H1 (cell line): ENCODE results near the gene GULP1. TPM values are rescaled to one million over a fixed set of nuclear protein-coding genes. Genes with fewer than 3 reads are reported as not detected.

Experiments
- BCL11A ChIP-seq, 2 experiments: IDR thresholded peaks; one replicate each; pipeline ENCODE4 v1.6.1; 2011; ENCODE audit warnings: low read depth in 2 of 2, low read length in 2 of 2, mild to moderate bottlenecking in 2 of 2
- CHD2 ChIP-seq: IDR thresholded peaks from 2 replicates; pipeline ENCODE4 v1.6.1; 2012; ENCODE audit warnings: low read length, improper control_type of control experiment
- CREB1 ChIP-seq: IDR thresholded peaks from 2 replicates; pipeline ENCODE4 v1.6.1; 2012; ENCODE audit warnings: inconsistent platforms
- CTBP2 ChIP-seq: IDR thresholded peaks from 2 replicates; pipeline ENCODE4 v1.7.0; 2011; ENCODE audit warnings: borderline replicate concordance, mild to moderate bottlenecking, moderate library complexity, mixed read lengths, low read length; ENCODE audit not compliant: insufficient read depth, insufficient read length
- EZH2 ChIP-seq: fragments of 200-600 bp; sonication (generic); IDR thresholded peaks from 2 replicates; pipeline ENCODE4 v1.7.1; 2012; ENCODE audit warnings: low read depth, mild to moderate bottlenecking, moderate library complexity, low read length, inconsistent platforms; ENCODE audit not compliant: severe bottlenecking
- KDM5A ChIP-seq: fragments of 200-600 bp; IDR thresholded peaks from 2 replicates; pipeline ENCODE4 v1.7.1; 2012; ENCODE audit warnings: mild to moderate bottlenecking, low read length, inconsistent platforms, mixed read lengths
- RNF2 ChIP-seq: fragments of 200-900, 300-1000 bp; sonication (generic); IDR thresholded peaks from 2 replicates; pipeline ENCODE4 v1.7.1; 2016; ENCODE audit warnings: borderline replicate concordance, low read depth, mild to moderate bottlenecking, antibody characterized with exemption, low read length; ENCODE audit not compliant: poor library complexity, severe bottlenecking; ENCODE audit errors: missing control alignments
- TAF7 ChIP-seq: optimal IDR thresholded peaks from 2 replicates; pipeline ENCODE3; 2011; ENCODE audit warnings: low read depth, mild to moderate bottlenecking, inconsistent platforms, low read length, moderate library complexity, borderline replicate concordance
- polyA plus RNA-seq, 7 experiments: library from polyadenylated mRNA; depleted of rRNA in 3 of 7; stranded (reverse) in 5 of 7; unstranded in 2 of 7; fragments of >200 nt in 5 of 7; fragments of 200-250 nt in 2 of 7; gene quantifications; 1 replicate in 5 of 7; 2 replicates in 1 of 7; 4 replicates in 1 of 7; pipeline versions ENCODE4 v1.2.1 to v1.2.3, GENCODE V29; 2011 to 2013; ENCODE audit warnings: missing spikeins in 2 of 7, mixed read lengths in 2 of 7
- total RNA-seq: library from RNA; stranded (reverse); fragmentation: NEBNext Ultra II Directional; extraction: Animal tissue kit (Norgen Biotek cat#: 25700); gene quantifications from 2 replicates; pipeline ENCODE4 v1.2.1, GENCODE V29; 2021
- TF ChIP-seq, protein P1 (sequence below), 3 experiments: IDR thresholded peaks; 1 replicate in 2 of 3; 2 replicates in 1 of 3; pipeline versions ENCODE4 v1.5.1 to v1.6.1; 2011; ENCODE audit warnings: low read length in 3 of 3, mild to moderate bottlenecking in 3 of 3, inconsistent platforms in 2 of 3, low read depth in 1 of 3, moderate library complexity in 1 of 3; ENCODE audit not compliant: insufficient read depth in 1 of 3; ENCODE audit errors: control extremely low read depth in 1 of 3

The GULP1 gene
- total and polyA plus RNA-seq, 2 of the 8 experiments (the other 6 are each of a cell fraction or from before 2014, with no cell fraction given): 69.7 to 139 TPM

DNA sequence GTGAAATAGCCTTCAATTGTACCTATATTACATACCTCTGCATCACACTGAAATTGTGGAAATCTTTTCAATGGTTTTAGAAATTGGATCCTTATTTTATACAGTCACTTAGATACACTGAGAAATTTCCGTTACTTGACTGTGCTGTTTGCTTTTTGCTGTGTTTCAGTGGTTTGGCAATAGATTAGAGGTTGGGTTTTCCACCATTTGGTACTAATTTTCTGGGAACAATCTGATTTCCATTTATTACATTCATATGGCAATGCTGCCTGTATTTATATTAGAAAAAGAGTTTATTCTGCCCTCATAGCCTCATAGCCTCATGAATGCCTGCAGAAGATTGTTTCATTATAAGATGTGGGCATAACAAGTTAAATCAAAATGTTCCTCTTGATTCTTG lies 285.0 kb downstream of the GULP1 start (continued):
- TF ChIP-seq, protein P1, sequence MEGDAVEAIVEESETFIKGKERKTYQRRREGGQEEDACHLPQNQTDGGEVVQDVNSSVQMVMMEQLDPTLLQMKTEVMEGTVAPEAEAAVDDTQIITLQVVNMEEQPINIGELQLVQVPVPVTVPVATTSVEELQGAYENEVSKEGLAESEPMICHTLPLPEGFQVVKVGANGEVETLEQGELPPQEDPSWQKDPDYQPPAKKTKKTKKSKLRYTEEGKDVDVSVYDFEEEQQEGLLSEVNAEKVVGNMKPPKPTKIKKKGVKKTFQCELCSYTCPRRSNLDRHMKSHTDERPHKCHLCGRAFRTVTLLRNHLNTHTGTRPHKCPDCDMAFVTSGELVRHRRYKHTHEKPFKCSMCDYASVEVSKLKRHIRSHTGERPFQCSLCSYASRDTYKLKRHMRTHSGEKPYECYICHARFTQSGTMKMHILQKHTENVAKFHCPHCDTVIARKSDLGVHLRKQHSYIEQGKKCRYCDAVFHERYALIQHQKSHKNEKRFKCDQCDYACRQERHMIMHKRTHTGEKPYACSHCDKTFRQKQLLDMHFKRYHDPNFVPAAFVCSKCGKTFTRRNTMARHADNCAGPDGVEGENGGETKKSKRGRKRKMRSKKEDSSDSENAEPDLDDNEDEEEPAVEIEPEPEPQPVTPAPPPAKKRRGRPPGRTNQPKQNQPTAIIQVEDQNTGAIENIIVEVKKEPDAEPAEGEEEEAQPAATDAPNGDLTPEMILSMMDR (IDR thresholded peaks at IDR 0.05; ENCODE audit: control extremely low read depth in 1 of 3, insufficient read depth in 1 of 3, low read depth in 1 of 3, low read length in 3 of 3): no peak
- TF ChIP-seq RNF2 (no peak), TAF7 (no peak), CREB1 (no peak), BCL11A (IDR thresholded peaks at IDR 0.05; ENCODE audit: low read depth in 2 of 2, low read length in 2 of 2) (no peak), EZH2 (no peak), CHD2 (no peak), KDM5A (no peak), CTBP2 (no peak)
